ENCODE measurements around the gene CCR5AS.
"Not testable (repeated sequence)": the region's sequence is repeated elsewhere in the genome, so short reads cannot be mapped to it uniquely, and the experiment has no call there.

CCR5AS gene

DNA sequence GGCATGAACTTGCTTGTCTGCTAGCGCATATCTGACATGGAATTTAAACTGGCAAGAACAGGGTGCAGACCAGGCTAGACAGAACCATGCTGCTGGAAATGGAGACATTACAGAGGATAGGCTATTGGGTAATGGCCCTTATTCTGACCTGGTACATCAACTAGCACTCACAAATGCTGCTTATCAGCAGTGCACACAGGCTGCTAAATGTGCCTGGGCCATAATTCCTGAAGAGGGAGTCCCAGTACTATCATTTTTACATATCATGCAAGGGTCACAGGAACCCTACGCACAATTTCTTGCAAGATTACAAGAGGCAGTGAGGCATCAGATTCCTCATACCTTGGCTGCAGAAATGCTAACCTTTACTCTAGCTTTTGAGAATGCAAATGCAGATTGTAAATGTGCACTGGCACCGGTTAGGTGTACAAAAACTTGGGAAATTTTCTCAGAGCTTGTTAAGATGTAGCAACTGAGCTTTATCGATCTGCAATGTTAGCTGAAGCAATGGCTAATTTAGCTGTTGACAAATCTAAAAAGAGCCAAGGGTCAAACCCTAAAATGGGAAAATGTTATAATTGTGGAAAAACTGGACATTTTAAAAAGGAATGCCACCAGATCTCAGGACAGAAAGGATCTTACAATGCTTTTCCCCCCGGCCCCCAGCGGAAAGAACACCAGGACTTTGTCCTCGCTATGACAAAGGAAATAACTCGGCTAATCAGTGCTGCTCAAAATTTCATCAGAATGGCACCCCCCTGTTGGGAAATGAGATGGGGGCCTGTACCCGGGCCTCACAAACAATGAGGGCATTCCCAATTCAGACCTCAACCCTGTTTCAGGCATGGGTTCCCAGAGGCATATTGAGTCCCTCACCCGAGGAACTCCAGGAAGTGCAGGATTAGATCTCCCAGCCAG is 21.3 kb upstream of the CCR5AS start:
- ChIA-PET CTCF (interaction anchor here (0.9 to 2.8 kb wide), 8 partner anchors 12 to 202 kb away, joined by 3 to 8 read pairs (median 3); partner anchors contain the start of genes CCR5, CCR5AS and CCRL2), POLR2A (no interaction called here)
- peak; percentile 40 to 63 (median 42) for DNase-seq
- Histone ChIP-seq H3K36me3 (ENCODE audit: control insufficient read depth in 4 of 4, insufficient read depth in 4 of 4, low read length in 3 of 4) (no peaks in the 10 kb centered on the region), H3K27ac (ENCODE audit: insufficient read depth in 1 of 2, low read depth in 1 of 2, low read length in 2 of 2, poor library complexity in 1 of 2, severe bottlenecking in 2 of 2) (no peak overlapping the region), H3K9me3 (ENCODE audit: control extremely low read depth in 1 of 5, control insufficient read depth in 4 of 5, insufficient read depth in 2 of 5, low read depth in 1 of 5, low read length in 4 of 5) (peaks cover 0 to 7% (median 3%) of the 10 kb centered on the region in 5 experiments), H3K27me3 (replicated peaks in 2 of 5; ENCODE audit: control insufficient read depth in 4 of 5, insufficient read depth in 5 of 5, low read length in 4 of 5) (no peaks in the 10 kb centered on the region), H3K4me3 (ENCODE audit: control insufficient read depth in 1 of 7, extremely low read depth in 1 of 7, insufficient read depth in 4 of 7, low read depth in 2 of 7, low read length in 6 of 7) (no peak overlapping the region), H3K4me1 (ENCODE audit: control extremely low read depth in 1 of 4, control insufficient read depth in 4 of 4, insufficient read depth in 4 of 4, low read length in 3 of 4) (peaks cover 0 to 26% (median 6%) of the 10 kb centered on the region in 4 experiments)
- WGBS (ENCODE audit: insufficient coverage): 89% methylated on average over 10 of the region's 10 CpGs

- CTCF ChIA-PET: interaction anchor here (0.7 to 1.4 kb wide), 2 partner anchors 14 to 57 kb away, joined by 3 read pairs; partner anchors contain the start of gene CCR5
- H3K4me1 ChIP-seq (ENCODE audit: control extremely low read depth in 1 of 4, control insufficient read depth in 4 of 4, insufficient read depth in 4 of 4, low read length in 3 of 4): peaks cover 0 to 20% (median 6%) of the 10 kb centered on the region in 4 experiments
- H3K36me3 ChIP-seq (ENCODE audit: control insufficient read depth in 4 of 4, insufficient read depth in 4 of 4, low read length in 3 of 4); H3K27me3 ChIP-seq (replicated peaks in 2 of 5; ENCODE audit: control insufficient read depth in 4 of 5, insufficient read depth in 5 of 5, low read length in 4 of 5); H3K27ac ChIP-seq (ENCODE audit: insufficient read depth in 1 of 2, low read depth in 1 of 2, low read length in 2 of 2, poor library complexity in 1 of 2, severe bottlenecking in 2 of 2); H3K4me3 ChIP-seq (ENCODE audit: control insufficient read depth in 1 of 7, extremely low read depth in 1 of 7, insufficient read depth in 4 of 7, low read depth in 2 of 7, low read length in 6 of 7); POLR2A ChIA-PET; DNase-seq; H3K9me3 ChIP-seq (ENCODE audit: control extremely low read depth in 1 of 5, control insufficient read depth in 4 of 5, insufficient read depth in 2 of 5, low read depth in 1 of 5, low read length in 4 of 5): not testable (repeated sequence)
- 82% methylated on average over 4 of the region's 8 CpGs for WGBS (ENCODE audit: insufficient coverage)
These were observed 20.5 kb upstream of the CCR5AS start for GRCh38 chr3:46427404-46427803.

DNA sequence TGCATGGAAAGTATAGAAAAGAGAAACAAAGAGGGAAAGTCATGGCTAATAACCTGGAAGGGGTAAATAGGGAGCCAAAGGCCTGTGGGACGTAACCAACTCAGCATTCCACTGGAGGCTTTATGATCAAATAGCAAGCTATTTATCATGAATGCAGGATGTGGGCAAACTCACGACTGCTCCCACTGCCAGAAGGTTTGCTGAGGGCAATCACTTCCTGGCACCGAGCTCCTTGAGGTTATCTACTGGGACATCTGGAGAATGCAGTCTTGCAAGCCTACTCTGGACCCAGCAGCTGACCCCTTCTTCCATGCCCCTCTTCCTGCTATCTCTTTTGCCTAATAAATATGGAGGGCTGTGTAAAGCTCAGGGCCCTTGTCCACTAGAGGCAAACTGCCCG is 19.6 kb upstream of the CCR5AS start:
- DNase-seq: peak; percentile 47 to 86 (median 51)
- not testable (repeated sequence) for H3K36me3 ChIP-seq (ENCODE audit: control insufficient read depth in 4 of 4, insufficient read depth in 4 of 4, low read length in 3 of 4); H3K27me3 ChIP-seq (replicated peaks in 2 of 5; ENCODE audit: control insufficient read depth in 4 of 5, insufficient read depth in 5 of 5, low read length in 4 of 5); H3K4me3 ChIP-seq (ENCODE audit: control insufficient read depth in 1 of 7, extremely low read depth in 1 of 7, insufficient read depth in 4 of 7, low read depth in 2 of 7, low read length in 6 of 7); H3K27ac ChIP-seq (ENCODE audit: insufficient read depth in 1 of 2, low read depth in 1 of 2, low read length in 2 of 2, poor library complexity in 1 of 2, severe bottlenecking in 2 of 2); H3K9me3 ChIP-seq (ENCODE audit: control extremely low read depth in 1 of 5, control insufficient read depth in 4 of 5, insufficient read depth in 2 of 5, low read depth in 1 of 5, low read length in 4 of 5)
- H3K4me1 ChIP-seq (ENCODE audit: control extremely low read depth in 1 of 4, control insufficient read depth in 4 of 4, insufficient read depth in 4 of 4, low read length in 3 of 4): peaks cover 0 to 20% (median 6%) of the 10 kb centered on the region in 4 experiments
- ChIA-PET CTCF (interaction anchor here (1.0 to 3.1 kb wide), 4 partner anchors 18 to 56 kb away, joined by 3 to 14 read pairs (median 3); partner anchors contain the start of gene CCR5), POLR2A (interaction anchor here (1.0 kb wide), 1 partner anchor 11 kb away, joined by 4 read pairs; no protein-coding TSS in a partner anchor)
- 7% methylated on average over 2 of the region's 4 CpGs for WGBS (ENCODE audit: insufficient coverage)

GRCh38 chr3:46423588-46423987 is 16.7 kb upstream of the CCR5AS start:
- Histone ChIP-seq H3K4me3 (ENCODE audit: control insufficient read depth in 1 of 7, extremely low read depth in 1 of 7, insufficient read depth in 4 of 7, low read depth in 2 of 7, low read length in 6 of 7) (no peak overlapping the region), H3K9me3 (ENCODE audit: control extremely low read depth in 1 of 5, control insufficient read depth in 4 of 5, insufficient read depth in 2 of 5, low read depth in 1 of 5, low read length in 4 of 5) (peaks cover 0 to 4% (median 0%) of the 10 kb centered on the region in 5 experiments), H3K27ac (ENCODE audit: insufficient read depth in 1 of 2, low read depth in 1 of 2, low read length in 2 of 2, poor library complexity in 1 of 2, severe bottlenecking in 2 of 2) (no peak overlapping the region), H3K27me3 (replicated peaks in 2 of 5; ENCODE audit: control insufficient read depth in 4 of 5, insufficient read depth in 5 of 5, low read length in 4 of 5) (no peaks in the 10 kb centered on the region), H3K4me1 (ENCODE audit: control extremely low read depth in 1 of 4, control insufficient read depth in 4 of 4, insufficient read depth in 4 of 4, low read length in 3 of 4) (peaks cover 0 to 20% (median 6%) of the 10 kb centered on the region in 4 experiments), H3K36me3 (ENCODE audit: control insufficient read depth in 4 of 4, insufficient read depth in 4 of 4, low read length in 3 of 4) (no peaks in the 10 kb centered on the region)
- ChIA-PET POLR2A (interaction anchor here (0.9 kb wide), 1 partner anchor 12 kb away, joined by 3 read pairs; no protein-coding TSS in a partner anchor), CTCF (interaction anchor here (0.9 to 1.5 kb wide), 5 partner anchors 8 to 346 kb away, joined by 3 to 4 read pairs (median 3); no protein-coding TSS in a partner anchor)
- 95% methylated on average over 3 of the region's 5 CpGs for WGBS (ENCODE audit: insufficient coverage)
- no peak for DNase-seq

GRCh38 chr3:46422617-46423016 is 15.8 kb upstream of the CCR5AS start:
- POLR2A ChIA-PET: no interaction called here
- CTCF ChIA-PET: interaction anchor here (0.9 to 1.0 kb wide), 2 partner anchors 15 to 211 kb away, joined by 3 read pairs; partner anchors contain the start of gene CCRL2
- peaks cover 0 to 4% (median 0%) of the 10 kb centered on the region in 5 experiments for H3K9me3 ChIP-seq (ENCODE audit: control extremely low read depth in 1 of 5, control insufficient read depth in 4 of 5, insufficient read depth in 2 of 5, low read depth in 1 of 5, low read length in 4 of 5)
- 93% methylated on average over 6 of the region's 6 CpGs for WGBS (ENCODE audit: insufficient coverage)
- H3K4me3 ChIP-seq (ENCODE audit: control insufficient read depth in 1 of 7, extremely low read depth in 1 of 7, insufficient read depth in 4 of 7, low read depth in 2 of 7, low read length in 6 of 7): no peak overlapping the region
- H3K36me3 ChIP-seq (ENCODE audit: control insufficient read depth in 4 of 4, insufficient read depth in 4 of 4, low read length in 3 of 4): no peaks in the 10 kb centered on the region
- peak in 1 of 3 donors; percentile 45 for DNase-seq
- no peak overlapping the region for H3K27ac ChIP-seq (ENCODE audit: insufficient read depth in 1 of 2, low read depth in 1 of 2, low read length in 2 of 2, poor library complexity in 1 of 2, severe bottlenecking in 2 of 2)
- peaks cover 0 to 18% (median 6%) of the 10 kb centered on the region in 4 experiments for H3K4me1 ChIP-seq (ENCODE audit: control extremely low read depth in 1 of 4, control insufficient read depth in 4 of 4, insufficient read depth in 4 of 4, low read length in 3 of 4)
- no peaks in the 10 kb centered on the region for H3K27me3 ChIP-seq (replicated peaks in 2 of 5; ENCODE audit: control insufficient read depth in 4 of 5, insufficient read depth in 5 of 5, low read length in 4 of 5)

DNA sequence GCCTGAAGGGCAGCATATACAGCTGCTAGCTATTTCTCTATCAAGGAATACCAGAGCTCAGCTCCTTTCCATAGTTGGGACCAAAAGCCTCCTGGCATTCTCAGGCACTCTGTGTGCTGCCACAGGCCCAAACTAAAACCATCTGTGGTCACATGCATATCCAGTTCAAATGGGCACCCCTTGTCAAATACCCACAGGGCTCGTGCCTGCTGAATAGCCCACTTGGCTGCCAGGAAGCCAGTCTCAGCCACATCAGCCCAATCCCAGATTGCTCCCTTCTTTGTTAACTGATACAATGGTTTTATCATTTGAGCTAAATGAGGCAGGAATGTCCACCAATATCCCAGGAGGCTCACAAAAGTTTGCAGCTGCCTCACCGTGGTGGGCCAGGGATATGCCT is 14.1 kb upstream of the CCR5AS start:
- no peaks in the 10 kb centered on the region for H3K36me3 ChIP-seq (ENCODE audit: control insufficient read depth in 4 of 4, insufficient read depth in 4 of 4, low read length in 3 of 4)
- no peaks in the 10 kb centered on the region for H3K9me3 ChIP-seq (ENCODE audit: control extremely low read depth in 1 of 5, control insufficient read depth in 4 of 5, insufficient read depth in 2 of 5, low read depth in 1 of 5, low read length in 4 of 5)
- H3K27me3 ChIP-seq (replicated peaks in 2 of 5; ENCODE audit: control insufficient read depth in 4 of 5, insufficient read depth in 5 of 5, low read length in 4 of 5): no peaks in the 10 kb centered on the region
- peaks cover 0 to 19% (median 9%) of the 10 kb centered on the region in 4 experiments for H3K4me1 ChIP-seq (ENCODE audit: control extremely low read depth in 1 of 4, control insufficient read depth in 4 of 4, insufficient read depth in 4 of 4, low read length in 3 of 4)
- POLR2A ChIA-PET: no interaction called here
- H3K4me3 ChIP-seq (ENCODE audit: control insufficient read depth in 1 of 7, extremely low read depth in 1 of 7, insufficient read depth in 4 of 7, low read depth in 2 of 7, low read length in 6 of 7): no peak overlapping the region
- WGBS (ENCODE audit: insufficient coverage): 100% methylated on average over 2 of the region's 2 CpGs
- H3K27ac ChIP-seq (ENCODE audit: insufficient read depth in 1 of 2, low read depth in 1 of 2, low read length in 2 of 2, poor library complexity in 1 of 2, severe bottlenecking in 2 of 2): no peak overlapping the region
- CTCF ChIA-PET: no interaction called here
- DNase-seq: no peak

DNA sequence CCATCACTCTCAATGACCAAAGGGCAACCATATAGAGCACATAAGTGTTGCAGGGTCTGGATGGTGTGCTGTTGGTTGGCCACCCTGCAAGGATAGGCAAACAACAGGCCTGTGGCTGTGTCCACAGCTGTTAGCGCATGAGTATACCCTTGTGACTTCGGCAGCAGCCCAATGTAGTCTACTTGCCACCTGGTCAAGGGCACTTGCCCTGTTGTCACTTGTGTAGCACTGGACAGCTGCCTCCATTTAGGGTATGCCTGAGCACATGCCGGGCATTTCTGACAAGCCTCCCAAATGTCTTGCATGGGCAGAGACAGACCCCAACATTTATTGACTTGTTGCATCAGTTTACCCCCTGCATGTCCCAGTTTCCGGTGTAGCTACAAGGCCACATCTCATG is 12.9 kb upstream of the CCR5AS start:
- no peaks in the 10 kb centered on the region for H3K36me3 ChIP-seq (ENCODE audit: control insufficient read depth in 4 of 4, insufficient read depth in 4 of 4, low read length in 3 of 4)
- WGBS (ENCODE audit: insufficient coverage): 98% methylated on average over 4 of the region's 4 CpGs
- peaks cover 0 to 12% (median 11%) of the 10 kb centered on the region in 4 experiments for H3K4me1 ChIP-seq (ENCODE audit: control extremely low read depth in 1 of 4, control insufficient read depth in 4 of 4, insufficient read depth in 4 of 4, low read length in 3 of 4)
- no peak overlapping the region for H3K27ac ChIP-seq (ENCODE audit: insufficient read depth in 1 of 2, low read depth in 1 of 2, low read length in 2 of 2, poor library complexity in 1 of 2, severe bottlenecking in 2 of 2)
- H3K4me3 ChIP-seq (ENCODE audit: control insufficient read depth in 1 of 7, extremely low read depth in 1 of 7, insufficient read depth in 4 of 7, low read depth in 2 of 7, low read length in 6 of 7): no peak overlapping the region
- CTCF ChIA-PET: interaction anchor here (0.7 to 1.1 kb wide), 2 partner anchors 14 to 32 kb away, joined by 3 read pairs; no protein-coding TSS in a partner anchor
- POLR2A ChIA-PET: no interaction called here
- H3K27me3 ChIP-seq (replicated peaks in 2 of 5; ENCODE audit: control insufficient read depth in 4 of 5, insufficient read depth in 5 of 5, low read length in 4 of 5): no peaks in the 10 kb centered on the region
- no peaks in the 10 kb centered on the region for H3K9me3 ChIP-seq (ENCODE audit: control extremely low read depth in 1 of 5, control insufficient read depth in 4 of 5, insufficient read depth in 2 of 5, low read depth in 1 of 5, low read length in 4 of 5)
- no peak for DNase-seq
